Measurements from ENCODE around the gene NME3. TPM values are rescaled to one million over a fixed set of nuclear protein-coding genes. Genes with fewer than 3 reads are reported as not detected.

Gene NME3
- polyA plus RNA-seq, 3 donors: 35.5 to 43.7 (median 43.2) TPM

GRCh38 chr16:1786242-1787055 lies 15.1 kb upstream of the NME3 start:
- no peak for DNase-seq

- no peak for DNase-seq
These were observed 14.5 kb upstream of the NME3 start for GRCh38 chr16:1785846-1786170.

- no peak for DNase-seq
These were observed 13.9 kb upstream of the NME3 start for GRCh38 chr16:1784977-1785845.

- peak; percentile 100 for DNase-seq
These were observed 11.3 kb upstream of the NME3 start, which contains the start of the genes NUBP2 and SPSB3 for GRCh38 chr16:1782408-1783264. Gene NUBP2 (plus strand): TSS chr16:1782960. CDS start chr16:1783021, 61 bp downstream. Gene SPSB3 (minus strand): TSS chr16:1782571. CDS start chr16:1781483, 1,088 bp downstream.

GRCh38 chr16:1781758-1782407 lies 10.5 kb upstream of the NME3 start:
- no peak for DNase-seq

- DNase-seq: no peak
These were observed 9.9 kb upstream of the NME3 start for GRCh38 chr16:1781254-1781653.

- DNase-seq: no peak
These were observed 9.3 kb upstream of the NME3 start for GRCh38 chr16:1780677-1781072.

- no peak for DNase-seq
These were observed 8.7 kb upstream of the NME3 start for GRCh38 chr16:1779741-1780676.

GRCh38 chr16:1779234-1779701 lies 7.9 kb upstream of the NME3 start:
- DNase-seq: no peak

- DNase-seq: no peak
These were observed 7.1 kb upstream of the NME3 start for GRCh38 chr16:1778200-1779179.

GRCh38 chr16:1777375-1778199 lies 6.2 kb upstream of the NME3 start:
- DNase-seq: no peak

- DNase-seq: no peak
These were observed 5.6 kb upstream of the NME3 start for GRCh38 chr16:1776991-1777374.

GRCh38 chr16:1776672-1776955 lies 5.3 kb upstream of the NME3 start:
- no peak for DNase-seq

GRCh38 chr16:1775846-1776671 lies 4.7 kb upstream of the NME3 start:
- no peak for DNase-seq

GRCh38 chr16:1775006-1775845 lies 3.9 kb upstream of the NME3 start:
- no peak for DNase-seq

- DNase-seq: no peak
These were observed 3.1 kb upstream of the NME3 start for GRCh38 chr16:1774448-1774780.
